Measurements from ENCODE around the gene CEP41.

CEP41 gene

DNA sequence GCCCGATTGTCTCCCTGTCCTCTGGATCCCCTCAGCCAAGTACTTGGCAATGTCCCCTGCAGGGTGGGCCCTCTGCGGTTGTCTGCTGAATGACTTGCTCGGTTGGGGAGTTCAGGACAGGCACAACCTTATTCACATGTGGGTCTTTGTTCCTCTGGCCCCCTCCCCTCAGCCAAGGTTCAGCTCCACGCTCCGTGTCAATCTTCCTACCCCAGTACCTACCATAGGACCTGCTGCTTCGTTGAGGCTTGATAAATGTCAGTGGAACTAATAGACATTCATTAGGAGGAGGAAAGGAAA is 89.1 kb downstream of the CEP41 start:
- H3K9me3 ChIP-seq (ENCODE audit: severe bottlenecking): no peaks in the 10 kb centered on the region
- H3K36me3 ChIP-seq: no peaks in the 10 kb centered on the region
- no peak overlapping the region for H3K27ac ChIP-seq
- H3K27me3 ChIP-seq (ENCODE audit: insufficient read depth, low read depth, severe bottlenecking): no peaks in the 10 kb centered on the region
- no peak overlapping the region for H3K4me3 ChIP-seq (ENCODE audit: low read depth, low read length)
- TF ChIP-seq, protein P1, sequence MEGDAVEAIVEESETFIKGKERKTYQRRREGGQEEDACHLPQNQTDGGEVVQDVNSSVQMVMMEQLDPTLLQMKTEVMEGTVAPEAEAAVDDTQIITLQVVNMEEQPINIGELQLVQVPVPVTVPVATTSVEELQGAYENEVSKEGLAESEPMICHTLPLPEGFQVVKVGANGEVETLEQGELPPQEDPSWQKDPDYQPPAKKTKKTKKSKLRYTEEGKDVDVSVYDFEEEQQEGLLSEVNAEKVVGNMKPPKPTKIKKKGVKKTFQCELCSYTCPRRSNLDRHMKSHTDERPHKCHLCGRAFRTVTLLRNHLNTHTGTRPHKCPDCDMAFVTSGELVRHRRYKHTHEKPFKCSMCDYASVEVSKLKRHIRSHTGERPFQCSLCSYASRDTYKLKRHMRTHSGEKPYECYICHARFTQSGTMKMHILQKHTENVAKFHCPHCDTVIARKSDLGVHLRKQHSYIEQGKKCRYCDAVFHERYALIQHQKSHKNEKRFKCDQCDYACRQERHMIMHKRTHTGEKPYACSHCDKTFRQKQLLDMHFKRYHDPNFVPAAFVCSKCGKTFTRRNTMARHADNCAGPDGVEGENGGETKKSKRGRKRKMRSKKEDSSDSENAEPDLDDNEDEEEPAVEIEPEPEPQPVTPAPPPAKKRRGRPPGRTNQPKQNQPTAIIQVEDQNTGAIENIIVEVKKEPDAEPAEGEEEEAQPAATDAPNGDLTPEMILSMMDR (IDR thresholded peaks at IDR 0.05; ENCODE audit: low read depth, low read length): no peak
- DNase-seq: no peak

DNA sequence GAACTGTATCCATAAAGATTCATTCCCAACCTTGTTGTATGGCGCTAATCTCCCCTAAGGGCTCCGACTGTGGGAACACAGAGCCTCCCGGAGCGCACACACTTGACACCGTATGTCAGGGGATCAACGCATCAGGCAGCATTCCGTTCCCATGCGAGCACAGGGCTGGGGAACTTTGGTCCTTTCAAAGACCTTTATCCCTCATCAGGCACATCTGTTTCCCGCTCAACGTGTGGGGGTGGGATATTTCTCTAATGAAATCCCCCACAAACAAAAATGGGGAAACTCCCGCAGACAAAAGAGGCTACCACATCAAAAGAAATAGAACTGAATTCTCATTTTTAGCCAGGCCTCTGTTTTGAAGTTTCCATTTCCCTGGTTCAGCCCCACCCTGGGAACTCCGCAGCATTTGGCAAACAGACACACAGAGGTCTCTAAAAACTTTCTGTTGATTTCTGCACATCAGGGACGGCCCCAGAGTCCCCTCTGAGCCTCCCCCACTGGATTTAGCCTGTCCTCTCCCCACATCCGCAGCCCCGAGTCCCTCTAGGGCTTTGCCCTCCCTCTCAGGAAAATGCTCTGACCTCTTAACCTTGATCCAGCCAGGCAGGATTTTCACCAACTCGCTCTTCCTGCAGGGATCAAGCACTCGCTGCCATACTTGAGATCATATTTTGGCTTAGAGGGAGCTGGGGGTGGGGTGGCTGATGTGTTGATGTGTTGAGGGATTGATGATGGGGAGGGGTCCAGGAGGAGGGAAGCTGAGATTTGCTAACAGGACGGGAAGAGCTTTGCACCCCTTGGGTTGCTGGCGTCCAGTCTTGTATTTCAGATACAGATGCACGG is 89.6 kb downstream of the CEP41 start:
- TF ChIP-seq, protein P1 (IDR thresholded peaks at IDR 0.05; ENCODE audit: low read depth, low read length): no peak
- Histone ChIP-seq H3K9me3 (ENCODE audit: severe bottlenecking) (no peaks in the 10 kb centered on the region), H3K27me3 (ENCODE audit: insufficient read depth, low read depth, severe bottlenecking) (no peaks in the 10 kb centered on the region), H3K27ac (no peak overlapping the region), H3K36me3 (no peaks in the 10 kb centered on the region), H3K4me3 (ENCODE audit: low read depth, low read length) (no peak overlapping the region)
- peak; percentile 60 for DNase-seq

DNA sequence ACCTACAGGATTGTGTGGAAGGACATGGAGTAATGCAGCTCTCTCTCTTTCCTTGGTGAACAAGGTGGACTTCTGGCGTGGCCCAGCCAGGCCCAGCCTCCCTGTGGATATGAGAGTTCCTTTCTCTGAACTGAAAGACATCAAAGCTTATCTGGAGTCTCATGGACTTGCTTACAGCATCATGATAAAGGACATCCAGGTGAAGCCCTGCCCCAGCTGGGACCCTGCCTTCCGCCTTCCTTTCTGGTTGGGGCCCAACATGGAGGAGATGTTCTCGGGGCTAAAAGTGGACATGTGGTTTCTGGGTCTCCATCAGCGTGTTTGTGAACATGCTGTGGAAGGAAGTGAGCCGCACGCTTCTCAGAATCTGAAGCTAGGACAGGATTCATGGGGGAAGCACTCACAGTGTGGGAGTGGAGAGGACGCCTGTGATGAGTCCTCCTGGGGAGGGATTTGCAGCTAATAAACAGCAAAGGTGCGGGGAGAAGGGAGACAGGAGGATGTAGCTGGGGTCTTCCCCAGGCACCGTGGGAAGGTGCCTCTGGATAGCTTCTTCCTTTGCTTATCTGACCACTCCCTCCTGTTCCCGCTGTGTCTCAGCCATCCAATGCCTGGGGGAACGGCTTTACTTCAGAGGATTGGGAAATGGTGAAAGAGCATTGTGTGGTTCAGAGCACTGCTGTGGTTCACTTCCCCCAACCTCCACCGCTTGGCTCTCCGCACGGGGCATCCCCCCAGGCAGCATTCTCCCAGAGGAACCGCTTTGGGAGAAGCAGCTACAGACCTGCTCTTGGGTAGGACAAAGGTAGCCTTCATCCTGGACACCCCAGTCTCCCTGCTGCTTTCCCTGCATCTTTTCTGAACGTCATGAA is 90.7 kb downstream of the CEP41 start:
- no peaks in the 10 kb centered on the region for H3K27me3 ChIP-seq (ENCODE audit: insufficient read depth, low read depth, severe bottlenecking)
- no peak overlapping the region for H3K4me3 ChIP-seq (ENCODE audit: low read depth, low read length)
- H3K36me3 ChIP-seq: no peaks in the 10 kb centered on the region
- no peak overlapping the region for H3K27ac ChIP-seq
- no peak for DNase-seq
- TF ChIP-seq, protein P1 (IDR thresholded peaks at IDR 0.05; ENCODE audit: low read depth, low read length): no peak
- no peaks in the 10 kb centered on the region for H3K9me3 ChIP-seq (ENCODE audit: severe bottlenecking)

DNA sequence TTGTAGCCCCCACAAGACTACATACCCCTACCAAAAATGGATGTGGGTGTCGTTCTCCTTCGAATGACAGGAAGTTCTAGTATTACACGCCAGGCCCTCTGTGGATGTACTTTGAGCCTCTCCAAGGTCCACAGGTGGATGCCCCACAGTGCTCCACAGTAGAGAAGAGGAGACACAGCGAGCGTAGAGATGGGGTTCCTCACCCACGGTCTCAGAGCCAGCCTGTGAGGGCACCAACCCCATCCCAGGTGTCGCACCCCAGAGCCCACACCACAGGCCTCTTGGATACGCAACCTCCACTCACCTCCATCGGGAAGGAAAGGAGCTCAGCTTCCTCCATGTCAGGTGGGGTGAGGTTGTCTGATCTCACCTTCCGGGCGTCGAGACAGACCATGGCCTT is 93.9 kb downstream of the CEP41 start:
- no peak overlapping the region for H3K27ac ChIP-seq
- H3K9me3 ChIP-seq (ENCODE audit: severe bottlenecking): no peaks in the 10 kb centered on the region
- no peaks in the 10 kb centered on the region for H3K36me3 ChIP-seq
- TF ChIP-seq, protein P1 (IDR thresholded peaks at IDR 0.05; ENCODE audit: low read depth, low read length): no peak
- DNase-seq: no peak
- no peaks in the 10 kb centered on the region for H3K27me3 ChIP-seq (ENCODE audit: insufficient read depth, low read depth, severe bottlenecking)
- no peak overlapping the region for H3K4me3 ChIP-seq (ENCODE audit: low read depth, low read length)

DNA sequence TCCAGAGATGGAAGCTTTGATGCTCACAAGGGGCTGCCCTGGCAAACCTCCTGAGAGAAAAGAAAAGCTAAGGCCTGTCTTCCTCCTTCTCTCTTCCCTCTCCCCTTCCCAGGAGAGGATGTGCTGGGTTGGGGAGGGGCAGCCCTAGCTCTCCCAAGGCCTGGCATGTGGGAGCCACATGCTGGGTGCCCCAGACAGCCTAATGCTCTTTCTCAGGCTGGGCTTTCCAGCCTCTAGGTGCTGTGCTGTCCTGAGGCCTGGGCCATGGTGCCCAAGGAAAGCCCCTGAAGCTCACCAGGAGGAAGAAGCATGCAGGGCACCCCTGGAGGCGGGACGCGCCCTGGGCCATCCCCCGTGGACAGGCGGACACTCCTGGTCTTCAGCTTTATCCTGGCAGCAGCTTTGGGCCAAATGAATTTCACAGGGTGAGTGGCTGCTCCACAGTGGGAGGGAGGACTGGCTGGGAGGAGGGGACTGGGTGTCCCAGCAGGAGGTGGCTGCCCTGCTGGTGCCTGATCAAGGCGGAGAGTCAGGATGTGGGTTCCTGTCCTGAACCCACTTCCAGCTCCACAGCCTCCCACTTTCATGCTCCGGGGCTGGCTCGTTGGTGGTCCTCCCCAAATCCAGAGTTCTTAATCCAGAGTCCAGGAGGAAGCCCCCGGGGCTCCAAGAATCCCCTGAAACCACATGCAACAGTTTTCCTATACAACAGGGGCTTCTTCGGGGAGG is 94.5 kb downstream of the CEP41 start:
- TF ChIP-seq, protein P1 (IDR thresholded peaks at IDR 0.05; ENCODE audit: low read depth, low read length): no peak
- Histone ChIP-seq H3K9me3 (ENCODE audit: severe bottlenecking) (no peaks in the 10 kb centered on the region), H3K4me3 (ENCODE audit: low read depth, low read length) (no peak overlapping the region), H3K27ac (no peak overlapping the region), H3K36me3 (no peaks in the 10 kb centered on the region), H3K27me3 (ENCODE audit: insufficient read depth, low read depth, severe bottlenecking) (no peaks in the 10 kb centered on the region)
- no peak for DNase-seq
